Aorta (tissue), 5 donors: ENCODE measurements around the gene EIF4A3. TPM values are rescaled to one million over a fixed set of nuclear protein-coding genes. Genes with fewer than 3 reads are reported as not detected.

ENCODE experiments used
- ATAC-seq: fragments of 200-7000 bp; cut with Tn5 transposase; one replicate; pipeline ENCODE4 v1.9.1; 2022; ENCODE audit warnings: moderate library complexity; ENCODE audit not compliant: low FRiP score
- DNase-seq, 2 donors: peaks; one replicate each; pipeline ENCODE4 v3.0.0-alpha.2; 2020
- H3K27ac ChIP-seq, 2 donors: one replicate each; pipeline ENCODE4 v1.5.1; 2013; ENCODE audit warnings: low read length in 2 of 2, mild to moderate bottlenecking in 2 of 2, moderate library complexity in 2 of 2, control low read depth in 1 of 2, inconsistent platforms in 1 of 2, low read depth in 1 of 2
- H3K27me3 ChIP-seq, 2 donors: one replicate each; pipeline ENCODE4 v1.6.1; 2013; ENCODE audit warnings: control low read depth in 1 of 2, low read length in 1 of 2, mild to moderate bottlenecking in 1 of 2, moderate library complexity in 1 of 2; ENCODE audit not compliant: insufficient read depth in 2 of 2, control insufficient read depth in 1 of 2
- H3K36me3 ChIP-seq, 2 donors: one replicate each; pipeline ENCODE4 v1.6.1; 2013; ENCODE audit warnings: control low read depth in 1 of 2, low read length in 1 of 2, mild to moderate bottlenecking in 1 of 2; ENCODE audit not compliant: insufficient read depth in 2 of 2, control insufficient read depth in 1 of 2
- H3K4me1 ChIP-seq, 2 donors: one replicate each; pipeline ENCODE4 v1.6.1; 2013; ENCODE audit warnings: low read length in 2 of 2, control low read depth in 1 of 2, mild to moderate bottlenecking in 1 of 2, moderate library complexity in 1 of 2; ENCODE audit not compliant: insufficient read depth in 2 of 2, control insufficient read depth in 1 of 2
- H3K4me3 ChIP-seq, 2 donors: one replicate each; pipeline ENCODE4 v1.5.1; 2013; ENCODE audit warnings: low read length in 2 of 2, control low read depth in 1 of 2, mild to moderate bottlenecking in 1 of 2
- H3K9me3 ChIP-seq: one replicate; pipeline ENCODE4 v1.6.1; 2013; ENCODE audit warnings: mild to moderate bottlenecking, low read length; ENCODE audit not compliant: control insufficient read depth
- WGBS, 2 donors: extraction: QIAGEN DNeasy Blood & Tissue Kit; methylation state at CpG; one replicate each; pipeline ENCODE4 v1.1.7; 2013; 5-methylcytosine and 5-hydroxymethylcytosine counted together
- intact Hi-C, 2 donors: fragments of 100-400 bp; cut with DNase I; formaldehyde crosslinking; loops; one replicate each; pipeline versions ENCODE4 v1.14.2 to v1.15.0; 2022
- polyA plus RNA-seq, 2 donors: library from polyadenylated mRNA; stranded (reverse); fragments of 200-250 nt; gene quantifications; one replicate each; pipeline ENCODE4 v1.2.3, GENCODE V29; 2013
- total RNA-seq, 2 donors: library from RNA; stranded (reverse); fragmentation: NEBNext Ultra II Directional; extraction: Animal tissue kit (Norgen Biotek cat#: 25700); gene quantifications; one replicate each; pipeline ENCODE4 v1.2.1, GENCODE V29; 2021
- donor health status: healthy with polysubstance abuse.
- donor health status: Bipolar disorder and iron deficiency.
- donor health status: DM: no; HTN: no; CAD: no.
- donor health status: DM: no; HTN: no; CAD: no.
- donor health status: DM: yes; HTN: yes; CAD: no.

The EIF4A3 gene
- total and polyA plus RNA-seq, 4 donors, result 40.2 to 65.8 (median 43.8) TPM

- peaks cover 6 to 7% of the 10 kb centered on the region in 2 donors for H3K36me3 ChIP-seq
- H3K27ac ChIP-seq, result no peak overlapping the region
- no peak for ATAC-seq
- intact Hi-C loops, result no loop called here
- no peaks in the 10 kb centered on the region for H3K27me3 ChIP-seq
- no peak for DNase-seq
- 78 to 81% methylated on average over 5 of the region's 5 CpGs for WGBS, 2 donors
- H3K9me3 ChIP-seq, result no peaks in the 10 kb centered on the region
- no peak overlapping the region for H3K4me3 ChIP-seq
- no peaks in the 10 kb centered on the region for H3K4me1 ChIP-seq
Observed at GRCh38 chr17:80132906-80133625, 13.9 kb downstream of the EIF4A3 start.

- ATAC-seq, result no peak
- no peaks in the 10 kb centered on the region for H3K9me3 ChIP-seq
- WGBS, 2 donors, result 82 to 85% methylated on average over 3 of the region's 3 CpGs
- H3K27me3 ChIP-seq, result peaks cover 0 to 2% of the 10 kb centered on the region in 2 donors
- H3K4me3 ChIP-seq, result no peak overlapping the region
- H3K27ac ChIP-seq, result no peak overlapping the region
- H3K4me1 ChIP-seq, result no peaks in the 10 kb centered on the region
- no peak for DNase-seq
- peaks cover 0 to 2% of the 10 kb centered on the region in 2 donors for H3K36me3 ChIP-seq
- intact Hi-C loops, result no loop called here
Observed at GRCh38 chr17:80130992-80131391, 15.9 kb downstream of the EIF4A3 start.

- Histone ChIP-seq H3K9me3 (no peaks in the 10 kb centered on the region), H3K4me3 (no peak overlapping the region), H3K27me3 (peaks cover 0 to 2% of the 10 kb centered on the region in 2 donors), H3K4me1 (no peaks in the 10 kb centered on the region), H3K27ac (no peak overlapping the region), H3K36me3 (no peaks in the 10 kb centered on the region)
- intact Hi-C loops, result no loop called here
- no peak for DNase-seq
- 46 to 49% methylated on average over 4 of the region's 4 CpGs for WGBS, 2 donors
- no peak for ATAC-seq
Observed at GRCh38 chr17:80129006-80129565, 17.8 kb downstream of the EIF4A3 start.

- Histone ChIP-seq H3K4me3 (no peak overlapping the region), H3K27me3 (peaks cover 0 to 2% of the 10 kb centered on the region in 2 donors), H3K36me3 (no peaks in the 10 kb centered on the region), H3K27ac (no peak overlapping the region), H3K9me3 (no peaks in the 10 kb centered on the region), H3K4me1 (no peaks in the 10 kb centered on the region)
- DNase-seq, result no peak
- ATAC-seq, result no peak
- WGBS, 2 donors, result 66 to 70% methylated on average over 3 of the region's 3 CpGs
- intact Hi-C loops, result no loop called here
Observed at GRCh38 chr17:80126449-80126715, 20.5 kb downstream of the EIF4A3 start.

- Histone ChIP-seq H3K4me1 (no peaks in the 10 kb centered on the region), H3K4me3 (no peak overlapping the region), H3K36me3 (no peaks in the 10 kb centered on the region), H3K27ac (no peak overlapping the region), H3K9me3 (no peaks in the 10 kb centered on the region), H3K27me3 (peaks cover 0 to 2% of the 10 kb centered on the region in 2 donors)
- WGBS, 2 donors, result 49 to 51% methylated on average over 14 of the region's 14 CpGs
- intact Hi-C loops, result no loop called here
- ATAC-seq (no peak), DNase-seq (peak in 1 of 2 donors; percentile 62)
Observed at GRCh38 chr17:80125656-80126448, 21.1 kb downstream of the EIF4A3 start.

- H3K36me3 ChIP-seq, result no peaks in the 10 kb centered on the region
- peaks cover 0 to 2% of the 10 kb centered on the region in 2 donors for H3K27me3 ChIP-seq
- intact Hi-C loops, result no loop called here
- H3K9me3 ChIP-seq, result no peaks in the 10 kb centered on the region
- H3K4me3 ChIP-seq, result no peak overlapping the region
- DNase-seq (no peak), ATAC-seq (no peak)
- WGBS, 2 donors, result 73% methylated on average over 15 of the region's 15 CpGs
- H3K27ac ChIP-seq, result no peak overlapping the region
- no peaks in the 10 kb centered on the region for H3K4me1 ChIP-seq
Observed at GRCh38 chr17:80124351-80124981, 22.5 kb downstream of the EIF4A3 start.

GRCh38 chr17:80123791-80124190 lies 23.1 kb downstream of the EIF4A3 start:
- Histone ChIP-seq H3K9me3 (no peaks in the 10 kb centered on the region), H3K27me3 (peaks cover 0 to 2% of the 10 kb centered on the region in 2 donors), H3K27ac (no peak overlapping the region), H3K4me1 (no peaks in the 10 kb centered on the region), H3K4me3 (no peak overlapping the region), H3K36me3 (no peaks in the 10 kb centered on the region)
- intact Hi-C loops, result no loop called here
- DNase-seq (no peak), ATAC-seq (no peak)
- whole genome bisulfite sequencing, 2 donors, result 80 to 83% methylated on average over 15 of the region's 15 CpGs

- ATAC-seq, result no peak
- 88 to 91% methylated on average over 6 of the region's 6 CpGs for WGBS, 2 donors
- Histone ChIP-seq H3K36me3 (no peaks in the 10 kb centered on the region), H3K9me3 (no peaks in the 10 kb centered on the region), H3K27me3 (peaks cover 0 to 2% of the 10 kb centered on the region in 2 donors), H3K27ac (no peak overlapping the region), H3K4me1 (no peaks in the 10 kb centered on the region), H3K4me3 (no peak overlapping the region)
- no peak for DNase-seq
- intact Hi-C loops, result no loop called here
Observed at GRCh38 chr17:80122926-80123505, 23.9 kb downstream of the EIF4A3 start.
